COLO829 (cell line): ENCODE data around the gene CNR2.
"Not testable (repeated sequence)": the region's sequence is repeated elsewhere in the genome, so short reads cannot be mapped to it uniquely, and the experiment has no call there.

ENCODE experiments used
- DNase-seq: peaks from one replicate; pipeline ENCODE4 v3.0.0; 2012; ENCODE audit warnings: low spot score

CNR2 gene

GRCh38 chr1:23882746-23883145 lies 30.4 kb downstream of the CNR2 start:
- no peak for DNase-seq

- no peak for DNase-seq
Measured at GRCh38 chr1:23879809-23880208, 33.4 kb downstream of the CNR2 start.

GRCh38 chr1:23878668-23879067 lies 34.5 kb downstream of the CNR2 start:
- no peak for DNase-seq

GRCh38 chr1:23875382-23875781 lies 37.8 kb downstream of the CNR2 start:
- DNase-seq = no peak

GRCh38 chr1:23872421-23872820 lies 40.7 kb downstream of the CNR2 start:
- no peak for DNase-seq

- no peak for DNase-seq
Measured at GRCh38 chr1:23869051-23869450, 44.1 kb downstream of the CNR2 start.

GRCh38 chr1:23868557-23869016 lies 44.6 kb downstream of the CNR2 start:
- peak; percentile 12 for DNase-seq

- peak; percentile 97 for DNase-seq
Measured at GRCh38 chr1:23867895-23868556, 45.1 kb downstream of the CNR2 start, which contains the start of gene FUCA1. FUCA1 (minus strand) TSS chr1:23868290; CDS start chr1:23868286, 4 bp downstream.

- no peak for DNase-seq
Measured at GRCh38 chr1:23867542-23867894, 45.6 kb downstream of the CNR2 start.

GRCh38 chr1:23865543-23865930 lies 47.6 kb downstream of the CNR2 start:
- DNase-seq = peak; percentile 35

- no peak for DNase-seq
Measured at GRCh38 chr1:23864801-23865542, 48.2 kb downstream of the CNR2 start.

- no peak for DNase-seq
Measured at GRCh38 chr1:23862640-23863039, 50.5 kb downstream of the CNR2 start.

- no peak for DNase-seq
Measured at GRCh38 chr1:23854568-23854967, 58.6 kb downstream of the CNR2 start.

GRCh38 chr1:23853124-23853523 lies 60.0 kb downstream of the CNR2 start:
- not testable (repeated sequence) for DNase-seq

GRCh38 chr1:23851406-23851805 lies 61.8 kb downstream of the CNR2 start:
- not testable (repeated sequence) for DNase-seq

- no peak for DNase-seq
Measured at GRCh38 chr1:23848673-23849616, 64.2 kb downstream of the CNR2 start.

- DNase-seq = not testable (repeated sequence)
Measured at GRCh38 chr1:23847482-23848095, 65.6 kb downstream of the CNR2 start.

GRCh38 chr1:23845163-23845562 lies 68.0 kb downstream of the CNR2 start:
- no peak for DNase-seq

- no peak for DNase-seq
Measured at GRCh38 chr1:23843644-23844043, 69.5 kb downstream of the CNR2 start.

GRCh38 chr1:23838401-23838866 lies 74.7 kb downstream of the CNR2 start:
- peak; percentile 43 for DNase-seq

GRCh38 chr1:23837908-23838307 lies 75.3 kb downstream of the CNR2 start:
- DNase-seq = no peak

GRCh38 chr1:23836037-23836436 lies 77.1 kb downstream of the CNR2 start:
- DNase-seq = no peak
